ENCODE data around the gene ELMO1. TPM values are rescaled to one million over a fixed set of nuclear protein-coding genes. Genes with fewer than 3 reads are reported as not detected.
A peak's percentile ranks its signal among the peaks of the same experiment; 100 is the strongest.

ELMO1 gene
- total and polyA plus RNA-seq, 2 experiments from 2014 or later: 6.5 to 24.9 TPM

GRCh38 chr7:37229381-37229780 lies 219.3 kb downstream of the ELMO1 start:
- ATAC-seq (no peak), DNase-seq (ENCODE audit: low spot score) (no peak)
- Histone ChIP-seq H3K36me3 (ENCODE audit: insufficient read depth) (no peaks in the 10 kb centered on the region), H3K27me3 (ENCODE audit: insufficient read depth) (no peaks in the 10 kb centered on the region), H3K4me2 (no peak overlapping the region), H3K9me2 (ENCODE audit: insufficient read depth) (no peaks in the 10 kb centered on the region), H2AFZ (no peak overlapping the region), H3K4me3 (no peak overlapping the region), H3K79me2 (replicated peaks; ENCODE audit: insufficient read depth) (no peaks in the 10 kb centered on the region), H3K4me1 (ENCODE audit: insufficient read depth) (peaks cover 16% of the 10 kb centered on the region), H3K27ac (ENCODE audit: low read depth) (no peak overlapping the region), H4K20me1 (replicated peaks; ENCODE audit: insufficient read depth) (no peaks in the 10 kb centered on the region), H3F3A (replicated peaks; ENCODE audit: low read depth) (no peaks in the 10 kb centered on the region)
- TF ChIP-seq EZH2 (IDR thresholded peaks at IDR 0.05; ENCODE audit: low read depth, unreplicated experiment): no peak
- no peak for TF ChIP-seq POLR2AphosphoS5 (IDR thresholded peaks at IDR 0.05; ENCODE audit: low read depth)
- no peak for TF ChIP-seq ETS1 (IDR thresholded peaks at IDR 0.05)
- TF ChIP-seq NANOG (IDR thresholded peaks at IDR 0.05; ENCODE audit: borderline replicate concordance): no peak
- H3K4me1 Mint-ChIP-seq: peaks cover 34% of the 10 kb centered on the region
- H3K27me3 Mint-ChIP-seq (ENCODE audit: insufficient read depth, low read depth, poor library complexity): no peaks in the 10 kb centered on the region
- H3K4me3 Mint-ChIP-seq: no peak overlapping the region
- no peaks in the 10 kb centered on the region for H3K9me3 Mint-ChIP-seq
- no peak overlapping the region for H3K27ac Mint-ChIP-seq
- H3K36me3 Mint-ChIP-seq (ENCODE audit: low read depth): peaks cover 2% of the 10 kb centered on the region; the same call in 1 of the 3 replicates

GRCh38 chr7:37225285-37225969 lies 223.2 kb downstream of the ELMO1 start:
- no peaks in the 10 kb centered on the region for H3K9me2 ChIP-seq (ENCODE audit: insufficient read depth)
- H3F3A ChIP-seq (replicated peaks; ENCODE audit: low read depth): no peaks in the 10 kb centered on the region
- H3K27ac Mint-ChIP-seq: peak overlapping the region; percentile 28
- H3K79me2 ChIP-seq (replicated peaks; ENCODE audit: insufficient read depth): no peaks in the 10 kb centered on the region
- no peaks in the 10 kb centered on the region for H3K36me3 Mint-ChIP-seq (ENCODE audit: low read depth)
- no peaks in the 10 kb centered on the region for H3K36me3 ChIP-seq (ENCODE audit: insufficient read depth)
- ATAC-seq: peak; percentile 77
- peak; percentile 62 for DNase-seq (ENCODE audit: low spot score)
- H3K4me1 ChIP-seq (ENCODE audit: insufficient read depth): peaks cover 16% of the 10 kb centered on the region
- H3K27me3 ChIP-seq (ENCODE audit: insufficient read depth): no peaks in the 10 kb centered on the region
- no peaks in the 10 kb centered on the region for H3K9me3 Mint-ChIP-seq
- no peak overlapping the region for H2AFZ ChIP-seq
- peak overlapping the region; percentile 13; the same call in 2 of the 3 replicates for H3K4me3 Mint-ChIP-seq
- H3K27ac ChIP-seq (ENCODE audit: low read depth): peak overlapping the region; percentile 53; the same call in 1 of the 2 replicates
- no peak overlapping the region for H3K4me3 ChIP-seq
- H3K27me3 Mint-ChIP-seq (ENCODE audit: insufficient read depth, low read depth, poor library complexity): no peaks in the 10 kb centered on the region
- H3K4me2 ChIP-seq: peak overlapping the region; percentile 34
- no peaks in the 10 kb centered on the region for H4K20me1 ChIP-seq (replicated peaks; ENCODE audit: insufficient read depth)
- H3K4me1 Mint-ChIP-seq: peaks cover 34% of the 10 kb centered on the region
- no peak for TF ChIP-seq EZH2phosphoT487 (IDR thresholded peaks at IDR 0.05; ENCODE audit: unreplicated experiment)
- TF ChIP-seq ZNF114 (CRISPR knock-in tag; IDR thresholded peaks at IDR 0.05): no peak
- no peak for TF ChIP-seq JUNB (IDR thresholded peaks at IDR 0.05; ENCODE audit: unreplicated experiment)
- TF ChIP-seq STAT1 (IDR thresholded peaks at IDR 0.05; ENCODE audit: unreplicated experiment): no peak
- no peak for TF ChIP-seq CREB1 (CRISPR knock-in tag; IDR thresholded peaks at IDR 0.05; ENCODE audit: low read depth)
- no peak for TF ChIP-seq CTCF (conservative IDR thresholded peaks at IDR 0.05; ENCODE audit: low read depth in 2 of 2)
- TF ChIP-seq ZNF331 (CRISPR knock-in tag; IDR thresholded peaks at IDR 0.05; ENCODE audit: low read depth): no peak
- TF ChIP-seq ZNF462 (CRISPR knock-in tag; IDR thresholded peaks at IDR 0.05): no peak
- no peak for TF ChIP-seq POLR2AphosphoS5 (IDR thresholded peaks at IDR 0.05; ENCODE audit: low read depth)

All from GM23338 (cell line).